SK-N-MC (cell line): ENCODE results near the gene KIF16B.

Experiments
- EZH2 ChIP-seq: fragments of 200-600 bp; sonication (generic); IDR thresholded peaks from one replicate; pipeline ENCODE4 v1.6.1; 2017; ENCODE audit warnings: antibody characterized with exemption
- POLR2AphosphoS5 ChIP-seq: IDR thresholded peaks from 2 replicates; pipeline ENCODE4 v1.6.1; 2012; ENCODE audit warnings: mild to moderate bottlenecking, low read depth, low read length, borderline replicate concordance

DNA sequence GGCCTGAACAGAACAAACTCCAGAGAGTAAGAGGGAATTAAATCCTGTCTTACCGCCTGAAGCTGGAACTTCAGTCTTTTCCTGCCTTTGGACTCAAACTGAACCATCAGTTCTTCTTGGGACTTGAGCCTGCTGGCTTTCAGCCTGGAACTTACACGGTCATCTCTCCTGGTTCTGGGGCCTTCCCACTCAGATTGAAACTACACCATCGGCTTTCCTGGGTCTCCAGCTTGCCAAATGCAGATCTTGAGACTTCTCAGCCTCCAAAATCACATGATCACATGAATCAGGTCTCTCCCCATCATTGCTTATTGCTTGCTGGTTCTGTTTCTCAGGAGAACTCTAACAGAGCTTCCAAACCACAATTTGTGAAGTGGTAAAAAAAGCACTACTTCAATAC is 276.3 kb downstream of the KIF16B start:
- TF ChIP-seq POLR2AphosphoS5 (no peak), EZH2 (no peak)
